Measurements from ENCODE around the gene BMPR1B.

The BMPR1B gene

GRCh38 chr4:94724016-94724790, 33.6 kb upstream of the BMPR1B start:
- no peak for DNase-seq (ENCODE audit: low spot score)
- TF ChIP-seq, protein P1, sequence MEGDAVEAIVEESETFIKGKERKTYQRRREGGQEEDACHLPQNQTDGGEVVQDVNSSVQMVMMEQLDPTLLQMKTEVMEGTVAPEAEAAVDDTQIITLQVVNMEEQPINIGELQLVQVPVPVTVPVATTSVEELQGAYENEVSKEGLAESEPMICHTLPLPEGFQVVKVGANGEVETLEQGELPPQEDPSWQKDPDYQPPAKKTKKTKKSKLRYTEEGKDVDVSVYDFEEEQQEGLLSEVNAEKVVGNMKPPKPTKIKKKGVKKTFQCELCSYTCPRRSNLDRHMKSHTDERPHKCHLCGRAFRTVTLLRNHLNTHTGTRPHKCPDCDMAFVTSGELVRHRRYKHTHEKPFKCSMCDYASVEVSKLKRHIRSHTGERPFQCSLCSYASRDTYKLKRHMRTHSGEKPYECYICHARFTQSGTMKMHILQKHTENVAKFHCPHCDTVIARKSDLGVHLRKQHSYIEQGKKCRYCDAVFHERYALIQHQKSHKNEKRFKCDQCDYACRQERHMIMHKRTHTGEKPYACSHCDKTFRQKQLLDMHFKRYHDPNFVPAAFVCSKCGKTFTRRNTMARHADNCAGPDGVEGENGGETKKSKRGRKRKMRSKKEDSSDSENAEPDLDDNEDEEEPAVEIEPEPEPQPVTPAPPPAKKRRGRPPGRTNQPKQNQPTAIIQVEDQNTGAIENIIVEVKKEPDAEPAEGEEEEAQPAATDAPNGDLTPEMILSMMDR (IDR thresholded peaks at IDR 0.05; ENCODE audit: extremely low read depth, missing control alignments): no peak

- TF ChIP-seq, protein P1 (IDR thresholded peaks at IDR 0.05; ENCODE audit: extremely low read depth, missing control alignments): no peak
- DNase-seq (ENCODE audit: low spot score): no peak
Measured at GRCh38 chr4:94726524-94727123, 31.1 kb upstream of the BMPR1B start.

DNA sequence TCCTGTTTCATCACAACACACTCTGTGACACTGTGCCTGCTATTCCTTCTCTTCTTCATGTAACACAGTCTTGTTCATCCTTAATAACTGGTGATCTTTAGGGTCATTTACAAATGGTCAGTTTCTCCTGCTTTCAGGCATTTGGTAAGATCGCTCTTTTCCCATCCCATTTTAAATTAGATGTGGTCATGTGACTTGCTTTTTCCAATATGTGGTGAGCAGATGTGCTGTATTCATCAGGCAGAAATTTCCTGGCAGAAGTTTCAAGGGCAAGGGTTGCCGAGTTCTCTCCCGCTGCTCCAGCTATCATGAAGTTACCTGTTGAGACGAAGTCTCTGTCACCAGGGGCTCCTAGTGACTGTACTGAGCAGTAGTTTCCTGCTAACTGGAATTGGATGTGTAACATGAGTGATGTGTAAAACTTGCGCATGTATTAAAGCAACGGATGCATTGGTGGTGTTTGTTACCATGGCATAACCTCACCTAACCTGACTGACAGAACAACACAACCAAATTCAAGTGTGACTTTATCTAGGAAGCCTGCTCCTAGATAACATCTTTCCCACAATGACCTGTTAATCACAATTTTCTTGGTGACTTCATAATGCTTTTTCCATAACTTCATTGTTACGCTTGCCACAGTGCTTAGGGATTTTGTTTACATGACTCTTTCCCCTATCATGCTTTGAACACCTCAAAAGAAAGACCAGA, 29.5 kb upstream of the BMPR1B start:
- no peak for DNase-seq (ENCODE audit: low spot score)

GRCh38 chr4:94732358-94732698, 25.4 kb upstream of the BMPR1B start:
- DNase-seq (ENCODE audit: low spot score): no peak
- TF ChIP-seq, protein P1 (IDR thresholded peaks at IDR 0.05; ENCODE audit: extremely low read depth, missing control alignments): no peak

More for the DNA sequence above, 29.5 kb upstream of the BMPR1B start:
- TF ChIP-seq, protein P1 (IDR thresholded peaks at IDR 0.05; ENCODE audit: extremely low read depth, missing control alignments): no peak

DNA sequence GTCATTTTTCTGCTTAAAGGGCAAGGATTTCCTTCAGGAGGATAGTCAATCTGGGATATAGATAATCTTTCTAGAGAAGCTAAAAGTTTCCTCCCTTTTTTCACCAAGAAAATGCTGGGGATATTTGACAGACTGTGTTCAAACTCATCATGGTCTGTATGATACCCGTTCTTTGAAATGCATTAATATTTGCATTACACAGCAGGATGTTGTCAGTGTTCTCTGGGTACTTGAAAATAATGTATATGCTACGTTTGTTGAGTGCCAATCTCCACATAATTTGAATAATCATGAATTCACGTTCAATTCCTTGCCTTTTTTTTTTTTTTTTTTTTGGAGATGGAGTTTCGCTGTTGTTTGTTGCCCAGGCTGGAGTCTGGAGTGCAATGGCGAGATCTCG, 18.0 kb upstream of the BMPR1B start:
- DNase-seq (ENCODE audit: low spot score): no peak
- TF ChIP-seq, protein P1 (IDR thresholded peaks at IDR 0.05; ENCODE audit: extremely low read depth, missing control alignments): no peak

- no peak for DNase-seq (ENCODE audit: low spot score)
- TF ChIP-seq, protein P1 (IDR thresholded peaks at IDR 0.05; ENCODE audit: extremely low read depth, missing control alignments): no peak
Measured at GRCh38 chr4:94741304-94741703, 16.5 kb upstream of the BMPR1B start.

- no peak for DNase-seq (ENCODE audit: low spot score)
- TF ChIP-seq, protein P1 (IDR thresholded peaks at IDR 0.05; ENCODE audit: extremely low read depth, missing control alignments): no peak
Measured at GRCh38 chr4:94743838-94744237, 13.9 kb upstream of the BMPR1B start.
